Fibroblast of lung (primary cell): Measurements from ENCODE around the gene PGM3. TPM values are rescaled to one million over a fixed set of nuclear protein-coding genes. Genes with fewer than 3 reads are reported as not detected.

Experiments used
- DNase-seq, 2 donors: peaks; one replicate each; pipeline versions ENCODE4 v3.0.0 to v3.0.0-alpha.2; 2010; ENCODE audit warnings: low read depth in 2 of 2
- H2AFZ ChIP-seq: 2 replicates; pipeline ENCODE4 v1.5.1; 2012; ENCODE audit warnings: low read length, control low read depth, inconsistent platforms
- H3K27ac ChIP-seq: 2 replicates; pipeline ENCODE4 v1.5.1; 2011; ENCODE audit warnings: low read length, control low read depth; ENCODE audit not compliant: insufficient read depth
- H3K27me3 ChIP-seq: 2 replicates; pipeline ENCODE4 v1.5.1; 2011; ENCODE audit warnings: mild to moderate bottlenecking, low read length; ENCODE audit not compliant: control insufficient read depth, insufficient read depth
- H3K36me3 ChIP-seq: 2 replicates; pipeline ENCODE4 v1.5.1; 2011; ENCODE audit warnings: low read length; ENCODE audit not compliant: control insufficient read depth, insufficient read depth
- H3K4me1 ChIP-seq: 2 replicates; pipeline ENCODE4 v1.5.1; 2011; ENCODE audit warnings: low read length; ENCODE audit not compliant: control insufficient read depth, insufficient read depth; ENCODE audit errors: extremely low read depth
- H3K4me2 ChIP-seq: 2 replicates; pipeline ENCODE4 v1.5.1; 2011; ENCODE audit warnings: low read length, control low read depth; ENCODE audit not compliant: insufficient read depth; ENCODE audit errors: extremely low read depth
- H3K4me3 ChIP-seq, 4 experiments: fragments of 200-600 bp in 1 of 4; sonication (generic) in 1 of 4; replicated peaks in 1 of 4; 2 replicates each; pipeline ENCODE4 v1.5.1; 2011 to 2016; ENCODE audit warnings: low read length in 4 of 4, low read depth in 3 of 4, mild to moderate bottlenecking in 3 of 4, control low read depth in 2 of 4, inconsistent platforms in 1 of 4, mixed read lengths in 1 of 4; ENCODE audit not compliant: insufficient read depth in 1 of 4; ENCODE audit errors: control extremely low read depth in 1 of 4
- H3K79me2 ChIP-seq: 2 replicates; pipeline ENCODE4 v1.5.1; 2012; ENCODE audit warnings: mild to moderate bottlenecking, low read length, inconsistent platforms; ENCODE audit not compliant: control insufficient read depth, insufficient read depth
- H3K9ac ChIP-seq: 2 replicates; pipeline ENCODE4 v1.5.1; 2011; ENCODE audit warnings: mild to moderate bottlenecking, low read length, control low read depth; ENCODE audit not compliant: insufficient read depth
- H3K9me3 ChIP-seq: 2 replicates; pipeline ENCODE4 v1.5.1; 2012; ENCODE audit warnings: low read depth, low read length; ENCODE audit not compliant: control insufficient read depth, insufficient read depth
- H4K20me1 ChIP-seq: 2 replicates; pipeline ENCODE4 v1.5.1; 2011; ENCODE audit warnings: low read length; ENCODE audit not compliant: control insufficient read depth, insufficient read depth; ENCODE audit errors: extremely low read depth
- EZH2 ChIP-seq: IDR thresholded peaks from 2 replicates; pipeline ENCODE4 v1.5.1; 2012; ENCODE audit warnings: low read length, control low read depth, mild to moderate bottlenecking; ENCODE audit errors: missing control alignments
- polyA plus RNA-seq, 2 donors: library from polyadenylated mRNA; depleted of rRNA in 1 of 2; stranded (reverse) in 1 of 2; unstranded in 1 of 2; fragments of >200 nt; gene quantifications; 2 replicates each; pipeline ENCODE4 v1.2.1, GENCODE V29; 2011 to 2012; ENCODE audit warnings: missing spikeins in 1 of 2
- total RNA-seq: library from RNA; depleted of rRNA; stranded (reverse); fragments of >200 nt; gene quantifications from 2 replicates; pipeline ENCODE4 v1.2.1, GENCODE V29; 2014
- TF ChIP-seq, protein P1 (sequence below), 2 donors: IDR thresholded peaks in 1 of 2; conservative IDR thresholded peaks in 1 of 2; 1 replicate in 1 of 2; 2 replicates in 1 of 2; pipeline ENCODE4 v1.5.1; 2011 to 2012; ENCODE audit warnings: low read length in 2 of 2, control low read depth in 1 of 2, inconsistent platforms in 1 of 2, low read depth in 1 of 2, mild to moderate bottlenecking in 1 of 2

Gene PGM3
- total and polyA plus RNA-seq, 2 donors (not counting 1 experiment from before 2014, with no cell fraction given) = 69.2 to 107 TPM

DNA sequence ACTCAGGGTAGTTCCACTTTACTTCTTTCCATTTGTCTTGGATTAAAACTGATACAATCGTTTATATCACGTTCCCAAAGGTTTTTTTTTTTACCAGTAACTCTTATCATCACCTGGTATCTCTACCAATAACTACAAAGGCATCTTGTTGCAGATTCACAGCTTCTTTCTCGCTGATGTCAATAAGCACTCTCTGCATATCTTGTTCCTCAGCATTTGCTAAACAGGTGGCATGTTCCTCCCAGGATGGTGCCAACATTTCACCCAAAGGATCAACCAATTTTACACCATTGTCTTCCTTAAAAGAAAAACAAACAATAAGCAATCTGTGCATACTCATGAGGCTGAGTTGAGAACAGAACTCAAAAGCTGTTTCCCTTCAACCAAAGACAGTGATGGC, 4.6 kb downstream of the PGM3 start:
- H3K9ac ChIP-seq = no peak overlapping the region
- no peaks in the 10 kb centered on the region for H4K20me1 ChIP-seq
- TF ChIP-seq EZH2 = no peak
- TF ChIP-seq, protein P1, sequence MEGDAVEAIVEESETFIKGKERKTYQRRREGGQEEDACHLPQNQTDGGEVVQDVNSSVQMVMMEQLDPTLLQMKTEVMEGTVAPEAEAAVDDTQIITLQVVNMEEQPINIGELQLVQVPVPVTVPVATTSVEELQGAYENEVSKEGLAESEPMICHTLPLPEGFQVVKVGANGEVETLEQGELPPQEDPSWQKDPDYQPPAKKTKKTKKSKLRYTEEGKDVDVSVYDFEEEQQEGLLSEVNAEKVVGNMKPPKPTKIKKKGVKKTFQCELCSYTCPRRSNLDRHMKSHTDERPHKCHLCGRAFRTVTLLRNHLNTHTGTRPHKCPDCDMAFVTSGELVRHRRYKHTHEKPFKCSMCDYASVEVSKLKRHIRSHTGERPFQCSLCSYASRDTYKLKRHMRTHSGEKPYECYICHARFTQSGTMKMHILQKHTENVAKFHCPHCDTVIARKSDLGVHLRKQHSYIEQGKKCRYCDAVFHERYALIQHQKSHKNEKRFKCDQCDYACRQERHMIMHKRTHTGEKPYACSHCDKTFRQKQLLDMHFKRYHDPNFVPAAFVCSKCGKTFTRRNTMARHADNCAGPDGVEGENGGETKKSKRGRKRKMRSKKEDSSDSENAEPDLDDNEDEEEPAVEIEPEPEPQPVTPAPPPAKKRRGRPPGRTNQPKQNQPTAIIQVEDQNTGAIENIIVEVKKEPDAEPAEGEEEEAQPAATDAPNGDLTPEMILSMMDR (conservative IDR thresholded peaks at IDR 0.05 in 1 of 2, IDR thresholded peaks at IDR 0.05 in 1 of 2; ENCODE audit: low read depth in 1 of 2, low read length in 2 of 2) = no peak
- no peak overlapping the region for H3K27ac ChIP-seq
- DNase-seq = no peak
- no peak overlapping the region for H3K4me2 ChIP-seq
- no peaks in the 10 kb centered on the region for H3K9me3 ChIP-seq
- H3K4me1 ChIP-seq = no peaks in the 10 kb centered on the region
- H3K27me3 ChIP-seq = no peaks in the 10 kb centered on the region
- H3K4me3 ChIP-seq = no peak overlapping the region
- peaks cover 45% of the 10 kb centered on the region for H3K79me2 ChIP-seq
- H3K36me3 ChIP-seq = peaks cover 6% of the 10 kb centered on the region
- H2AFZ ChIP-seq = no peak overlapping the region

DNA sequence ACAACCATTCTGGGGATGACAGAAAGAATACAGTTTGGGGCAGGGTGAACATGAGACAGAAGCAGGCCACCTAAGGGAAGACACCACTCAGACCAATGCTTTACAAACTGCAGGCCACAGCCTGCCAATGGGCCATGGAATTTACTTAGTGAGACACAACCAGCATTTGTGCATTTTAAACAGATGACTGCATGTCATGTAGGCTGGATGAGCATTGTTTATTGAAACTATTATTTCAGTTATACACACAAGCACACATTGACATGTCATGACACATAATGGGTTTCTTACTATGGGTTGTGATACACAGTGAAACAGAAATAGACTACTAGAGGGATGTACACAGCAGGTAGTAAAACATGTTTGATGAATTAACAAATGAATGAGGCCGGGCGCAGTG, 8.0 kb downstream of the PGM3 start:
- H3K4me3 ChIP-seq = no peak overlapping the region
- no peak for TF ChIP-seq EZH2
- TF ChIP-seq, protein P1 (conservative IDR thresholded peaks at IDR 0.05 in 1 of 2, IDR thresholded peaks at IDR 0.05 in 1 of 2; ENCODE audit: low read depth in 1 of 2, low read length in 2 of 2) = no peak
- no peak overlapping the region for H2AFZ ChIP-seq
- peaks cover 15% of the 10 kb centered on the region for H3K36me3 ChIP-seq
- H3K9me3 ChIP-seq = no peaks in the 10 kb centered on the region
- no peaks in the 10 kb centered on the region for H4K20me1 ChIP-seq
- H3K27me3 ChIP-seq = no peaks in the 10 kb centered on the region
- no peak overlapping the region for H3K4me2 ChIP-seq
- no peak overlapping the region for H3K9ac ChIP-seq
- H3K27ac ChIP-seq = no peak overlapping the region
- no peak for DNase-seq
- H3K79me2 ChIP-seq = peaks cover 19% of the 10 kb centered on the region
- H3K4me1 ChIP-seq = no peaks in the 10 kb centered on the region

GRCh38 chr6:83183082-83183828, 9.8 kb downstream of the PGM3 start:
- Histone ChIP-seq H3K79me2 (peaks cover 4% of the 10 kb centered on the region), H3K27ac (peak overlapping the region; percentile 32), H3K4me3 (no peak overlapping the region), H3K4me1 (no peaks in the 10 kb centered on the region), H3K9me3 (no peaks in the 10 kb centered on the region), H3K27me3 (no peaks in the 10 kb centered on the region), H3K36me3 (peaks cover 14% of the 10 kb centered on the region), H3K9ac (no peak overlapping the region), H4K20me1 (no peaks in the 10 kb centered on the region), H2AFZ (no peak overlapping the region), H3K4me2 (no peak overlapping the region)
- no peak for TF ChIP-seq EZH2
- TF ChIP-seq, protein P1 (conservative IDR thresholded peaks at IDR 0.05 in 1 of 2, IDR thresholded peaks at IDR 0.05 in 1 of 2; ENCODE audit: low read depth in 1 of 2, low read length in 2 of 2) = no peak
- DNase-seq = peak; percentile 85 to 97
